Measurements from ENCODE around the gene TMEM53.

DNA sequence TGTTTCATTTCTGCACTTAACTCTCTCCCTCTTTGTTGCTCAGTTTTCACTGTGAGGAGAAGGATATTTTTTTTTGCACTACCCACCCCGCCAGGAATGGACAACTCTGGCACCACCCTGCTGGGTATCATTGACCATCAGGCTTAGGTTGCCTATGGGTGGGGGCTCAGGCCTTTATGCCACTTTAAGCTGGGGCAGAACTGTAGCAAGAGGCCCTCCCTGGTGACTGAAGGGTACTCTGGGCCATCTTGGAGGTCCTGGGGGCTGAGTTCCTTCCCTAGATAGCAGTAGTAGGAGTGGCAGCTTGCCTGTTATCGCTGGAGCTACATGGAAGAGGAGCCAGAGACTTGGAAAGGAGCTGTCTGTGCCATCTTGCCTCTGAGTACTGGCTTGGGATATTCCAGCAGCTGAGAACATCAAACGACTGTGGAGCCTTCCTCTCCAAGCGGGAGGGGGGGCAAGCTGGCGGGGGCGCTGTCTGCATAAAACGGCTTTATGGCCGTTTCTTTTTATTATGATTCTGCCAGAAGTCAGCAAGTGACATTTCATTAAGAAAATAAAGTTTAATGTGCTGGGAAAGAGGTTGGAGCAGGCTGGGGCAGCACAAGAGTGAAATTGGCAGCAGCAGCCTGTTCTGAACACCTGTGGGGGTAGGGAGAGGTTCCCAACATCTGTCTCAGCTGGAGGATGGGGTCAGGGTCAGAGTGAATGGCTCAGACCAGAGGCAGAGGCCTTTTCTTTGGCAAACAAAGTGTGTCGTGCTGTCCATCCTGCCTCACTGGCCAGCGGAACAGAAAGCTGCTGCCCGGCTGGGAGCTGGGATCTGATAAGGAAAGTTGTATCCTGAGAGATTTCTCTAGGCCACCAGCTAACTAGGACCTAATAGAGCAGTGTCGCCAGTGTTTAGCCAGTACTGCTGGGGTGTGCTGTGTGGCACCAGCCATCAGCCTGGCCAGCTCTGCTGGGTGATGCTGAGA is 32.9 kb downstream of the TMEM53 start:
- TF ChIP-seq, protein P1, sequence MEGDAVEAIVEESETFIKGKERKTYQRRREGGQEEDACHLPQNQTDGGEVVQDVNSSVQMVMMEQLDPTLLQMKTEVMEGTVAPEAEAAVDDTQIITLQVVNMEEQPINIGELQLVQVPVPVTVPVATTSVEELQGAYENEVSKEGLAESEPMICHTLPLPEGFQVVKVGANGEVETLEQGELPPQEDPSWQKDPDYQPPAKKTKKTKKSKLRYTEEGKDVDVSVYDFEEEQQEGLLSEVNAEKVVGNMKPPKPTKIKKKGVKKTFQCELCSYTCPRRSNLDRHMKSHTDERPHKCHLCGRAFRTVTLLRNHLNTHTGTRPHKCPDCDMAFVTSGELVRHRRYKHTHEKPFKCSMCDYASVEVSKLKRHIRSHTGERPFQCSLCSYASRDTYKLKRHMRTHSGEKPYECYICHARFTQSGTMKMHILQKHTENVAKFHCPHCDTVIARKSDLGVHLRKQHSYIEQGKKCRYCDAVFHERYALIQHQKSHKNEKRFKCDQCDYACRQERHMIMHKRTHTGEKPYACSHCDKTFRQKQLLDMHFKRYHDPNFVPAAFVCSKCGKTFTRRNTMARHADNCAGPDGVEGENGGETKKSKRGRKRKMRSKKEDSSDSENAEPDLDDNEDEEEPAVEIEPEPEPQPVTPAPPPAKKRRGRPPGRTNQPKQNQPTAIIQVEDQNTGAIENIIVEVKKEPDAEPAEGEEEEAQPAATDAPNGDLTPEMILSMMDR (IDR thresholded peaks at IDR 0.05; ENCODE audit: low read length): no peak
- TF ChIP-seq EZH2 (optimal IDR thresholded peaks at IDR 0.05; ENCODE audit: low read depth, low read length) (no peak), EZH2phosphoT487 (IDR thresholded peaks at IDR 0.05; ENCODE audit: low read length) (no peak)

Data from MM.1S (cell line).